GM12875 (cell line): ENCODE measurements around the gene GRID1.
"Not testable (repeated sequence)": the region's sequence is repeated elsewhere in the genome, so short reads cannot be mapped to it uniquely, and the experiment has no call there.

Experiments used
- H3K4me3 ChIP-seq: one replicate; pipeline ENCODE4 v1.5.1; 2011; ENCODE audit warnings: low read depth, low read length, control low read depth
- TF ChIP-seq, protein P1 (sequence below): IDR thresholded peaks from 2 replicates; pipeline ENCODE4 v1.5.1; 2011; ENCODE audit warnings: low read depth, mild to moderate bottlenecking, control low read depth, inconsistent platforms, low read length, moderate library complexity, borderline replicate concordance; ENCODE audit not compliant: insufficient read depth

Gene GRID1

DNA sequence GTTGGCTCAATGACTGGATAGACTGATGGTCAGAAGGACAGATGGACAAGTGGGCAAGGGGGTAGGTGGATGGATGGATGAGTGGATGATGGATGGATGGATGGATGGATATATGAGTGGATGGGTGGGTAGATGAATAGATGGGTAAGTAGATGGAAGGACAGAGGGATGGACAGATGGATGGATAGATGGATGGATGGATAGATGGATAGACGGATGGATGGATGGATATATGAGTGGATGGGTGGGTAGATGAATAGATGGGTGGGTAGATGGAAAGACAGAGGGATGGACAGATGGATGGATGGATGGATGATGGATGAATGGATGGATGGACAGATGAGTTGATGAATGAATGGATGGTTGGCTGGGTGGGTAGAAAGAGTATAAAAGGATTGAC is 119.5 kb downstream of the GRID1 start:
- H3K4me3 ChIP-seq: no peak overlapping the region
- TF ChIP-seq, protein P1, sequence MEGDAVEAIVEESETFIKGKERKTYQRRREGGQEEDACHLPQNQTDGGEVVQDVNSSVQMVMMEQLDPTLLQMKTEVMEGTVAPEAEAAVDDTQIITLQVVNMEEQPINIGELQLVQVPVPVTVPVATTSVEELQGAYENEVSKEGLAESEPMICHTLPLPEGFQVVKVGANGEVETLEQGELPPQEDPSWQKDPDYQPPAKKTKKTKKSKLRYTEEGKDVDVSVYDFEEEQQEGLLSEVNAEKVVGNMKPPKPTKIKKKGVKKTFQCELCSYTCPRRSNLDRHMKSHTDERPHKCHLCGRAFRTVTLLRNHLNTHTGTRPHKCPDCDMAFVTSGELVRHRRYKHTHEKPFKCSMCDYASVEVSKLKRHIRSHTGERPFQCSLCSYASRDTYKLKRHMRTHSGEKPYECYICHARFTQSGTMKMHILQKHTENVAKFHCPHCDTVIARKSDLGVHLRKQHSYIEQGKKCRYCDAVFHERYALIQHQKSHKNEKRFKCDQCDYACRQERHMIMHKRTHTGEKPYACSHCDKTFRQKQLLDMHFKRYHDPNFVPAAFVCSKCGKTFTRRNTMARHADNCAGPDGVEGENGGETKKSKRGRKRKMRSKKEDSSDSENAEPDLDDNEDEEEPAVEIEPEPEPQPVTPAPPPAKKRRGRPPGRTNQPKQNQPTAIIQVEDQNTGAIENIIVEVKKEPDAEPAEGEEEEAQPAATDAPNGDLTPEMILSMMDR: no peak

DNA sequence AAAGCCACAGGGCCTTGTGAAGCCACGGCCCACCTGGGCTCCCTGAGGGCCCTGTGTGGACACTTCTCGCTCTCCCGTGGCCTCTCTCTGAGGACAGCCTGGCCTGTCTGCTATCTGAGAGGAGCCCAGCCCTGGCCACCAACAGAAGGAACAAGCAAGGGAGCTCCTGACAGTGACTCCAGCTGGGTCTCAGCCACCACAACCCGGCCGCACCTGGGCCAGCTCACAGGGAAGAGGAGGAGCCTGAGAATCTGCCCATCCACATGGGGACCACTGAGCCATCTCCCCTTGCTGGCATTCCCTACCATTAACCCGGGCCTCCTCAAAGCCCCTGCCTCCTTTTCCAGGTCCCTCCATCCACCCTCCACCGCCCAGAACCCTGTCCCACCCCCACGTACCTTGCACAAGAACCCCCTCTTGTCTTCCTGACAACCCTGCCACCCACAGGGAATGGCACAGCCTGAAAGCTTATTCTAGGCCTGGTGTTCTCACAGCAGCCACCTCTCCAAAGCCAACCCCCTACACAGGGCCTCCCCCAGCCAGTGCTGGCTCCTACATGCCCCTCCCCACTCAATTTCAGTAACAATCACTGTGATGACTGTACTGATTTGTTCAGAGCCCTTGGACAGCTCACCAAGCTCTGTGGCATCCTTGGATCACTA is 120.2 kb downstream of the GRID1 start:
- H3K4me3 ChIP-seq: no peak overlapping the region
- TF ChIP-seq, protein P1: no peak

DNA sequence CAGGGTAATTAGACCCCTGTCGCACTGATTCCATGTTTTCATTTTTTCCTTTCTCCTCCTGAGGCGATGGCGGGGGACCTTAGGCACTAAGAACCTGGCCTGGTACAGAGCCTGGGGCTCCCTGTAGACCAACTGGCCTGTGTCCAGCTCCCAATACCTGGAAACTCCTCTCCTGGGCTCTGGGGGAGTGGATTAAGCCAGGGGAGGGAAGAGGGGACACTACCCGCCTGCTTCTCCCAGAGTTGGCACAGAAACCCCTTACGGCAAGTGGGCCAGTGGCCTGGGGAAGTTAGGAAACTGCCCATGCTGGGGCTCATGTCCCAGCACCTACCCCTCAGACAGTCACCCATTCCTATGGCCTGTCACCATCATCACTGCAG is 121.6 kb downstream of the GRID1 start:
- no peak overlapping the region for H3K4me3 ChIP-seq
- TF ChIP-seq, protein P1: no peak

DNA sequence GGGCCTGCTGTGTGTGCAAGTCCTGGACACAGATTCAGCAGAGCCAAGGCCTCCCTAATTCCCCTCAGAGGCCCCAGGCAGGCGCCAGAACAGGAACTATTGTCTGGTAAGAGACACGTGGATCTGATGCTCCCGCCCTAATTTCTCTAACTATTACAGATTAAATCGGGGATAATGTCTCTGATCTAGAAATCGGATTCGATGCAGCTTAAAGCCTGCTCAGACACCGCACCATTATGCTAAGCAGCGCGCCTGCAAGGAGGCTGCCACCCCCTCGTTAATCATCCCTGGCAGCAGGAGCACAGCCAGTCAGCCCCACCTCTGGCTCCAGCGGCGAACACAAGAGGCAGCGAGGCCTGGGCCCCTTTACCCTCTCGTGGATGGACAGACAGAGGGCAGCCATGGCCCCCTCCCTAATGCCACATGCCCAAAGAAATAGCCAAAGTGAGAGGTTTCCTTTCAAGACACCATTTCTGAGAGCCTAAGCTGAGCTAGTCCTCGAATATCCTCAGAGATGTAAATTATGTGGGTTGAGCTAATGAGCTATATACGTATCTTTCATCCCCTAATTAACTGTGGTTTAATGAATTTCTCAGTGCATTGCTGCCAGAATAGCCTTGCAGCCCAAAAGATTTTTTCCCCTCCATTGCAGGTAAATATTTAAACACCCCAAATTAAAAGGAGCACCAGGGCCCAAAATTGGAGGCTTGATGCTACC is 122.1 kb downstream of the GRID1 start:
- TF ChIP-seq, protein P1: no peak
- no peak overlapping the region for H3K4me3 ChIP-seq

DNA sequence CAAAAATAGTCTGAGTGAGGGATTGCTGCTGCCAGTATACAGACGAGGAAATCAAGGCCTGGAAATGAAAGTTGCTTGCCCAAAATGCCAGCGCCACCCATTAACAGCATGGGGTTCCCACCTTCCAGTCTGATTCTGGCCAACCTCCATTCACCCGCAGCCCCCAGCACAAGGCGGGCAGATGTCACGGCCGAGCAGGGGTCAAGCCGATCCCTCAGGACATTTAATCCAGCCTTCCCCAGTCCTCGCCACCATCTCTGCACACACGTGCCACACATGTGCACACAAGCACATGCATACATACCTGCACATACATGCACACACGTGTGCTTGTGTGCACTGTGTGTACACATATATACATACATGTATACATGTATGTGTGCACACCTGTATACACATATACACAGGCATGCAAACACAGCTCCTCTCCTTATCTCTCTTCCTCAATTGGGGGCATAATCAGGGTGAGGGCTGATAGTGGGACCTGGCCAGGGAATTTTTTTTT is 122.9 kb downstream of the GRID1 start:
- no peak overlapping the region for H3K4me3 ChIP-seq
- TF ChIP-seq, protein P1: no peak

DNA sequence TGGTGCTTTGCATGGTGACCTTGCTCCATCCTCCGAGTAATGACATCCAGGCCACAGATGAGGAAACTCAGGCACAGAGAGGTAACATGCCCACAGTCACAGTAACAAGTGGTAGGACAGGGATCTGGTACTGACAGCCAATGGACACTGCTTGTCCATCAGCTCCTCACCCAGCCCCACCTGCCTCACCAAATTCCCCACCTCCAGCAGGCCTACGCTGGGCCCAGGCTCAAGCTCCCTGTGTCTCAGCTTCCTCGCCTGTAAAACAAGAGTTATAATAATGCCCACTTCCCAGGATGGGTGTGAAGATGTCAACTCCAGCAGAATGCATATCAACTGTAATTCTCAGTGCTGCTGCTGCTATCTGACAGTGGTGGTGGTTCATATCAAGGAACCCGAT is 123.8 kb downstream of the GRID1 start:
- TF ChIP-seq, protein P1: no peak
- no peak overlapping the region for H3K4me3 ChIP-seq

DNA sequence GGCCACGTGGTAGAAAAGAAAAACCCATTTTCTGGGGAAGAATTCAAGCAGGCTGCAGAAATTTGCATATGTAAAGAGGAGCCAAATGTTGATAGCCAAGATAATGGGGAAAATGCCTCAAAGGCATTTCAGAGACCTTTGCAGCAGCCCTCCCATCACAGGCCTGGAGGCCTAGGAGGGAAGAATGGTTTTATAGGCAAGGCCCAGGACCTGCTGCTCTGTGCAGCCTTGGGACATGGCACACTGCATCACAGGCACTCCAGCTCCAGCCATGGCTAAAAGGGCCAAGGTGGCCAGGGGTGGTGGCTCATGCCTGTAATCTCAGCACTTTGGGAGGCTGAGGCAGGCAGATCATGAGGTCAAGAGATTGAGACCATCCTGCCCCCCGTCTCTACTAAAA is 128.5 kb downstream of the GRID1 start:
- H3K4me3 ChIP-seq: not testable (repeated sequence)
